ENCODE measurements around the gene EARS2. TPM values are rescaled to one million over a fixed set of nuclear protein-coding genes. Genes with fewer than 3 reads are reported as not detected.
"Not testable (repeated sequence)": the region's sequence is repeated elsewhere in the genome, so short reads cannot be mapped to it uniquely, and the experiment has no call there.

The EARS2 gene
- total RNA-seq, 2 donors from 2014 or later = 12.5 to 13.4 TPM

DNA sequence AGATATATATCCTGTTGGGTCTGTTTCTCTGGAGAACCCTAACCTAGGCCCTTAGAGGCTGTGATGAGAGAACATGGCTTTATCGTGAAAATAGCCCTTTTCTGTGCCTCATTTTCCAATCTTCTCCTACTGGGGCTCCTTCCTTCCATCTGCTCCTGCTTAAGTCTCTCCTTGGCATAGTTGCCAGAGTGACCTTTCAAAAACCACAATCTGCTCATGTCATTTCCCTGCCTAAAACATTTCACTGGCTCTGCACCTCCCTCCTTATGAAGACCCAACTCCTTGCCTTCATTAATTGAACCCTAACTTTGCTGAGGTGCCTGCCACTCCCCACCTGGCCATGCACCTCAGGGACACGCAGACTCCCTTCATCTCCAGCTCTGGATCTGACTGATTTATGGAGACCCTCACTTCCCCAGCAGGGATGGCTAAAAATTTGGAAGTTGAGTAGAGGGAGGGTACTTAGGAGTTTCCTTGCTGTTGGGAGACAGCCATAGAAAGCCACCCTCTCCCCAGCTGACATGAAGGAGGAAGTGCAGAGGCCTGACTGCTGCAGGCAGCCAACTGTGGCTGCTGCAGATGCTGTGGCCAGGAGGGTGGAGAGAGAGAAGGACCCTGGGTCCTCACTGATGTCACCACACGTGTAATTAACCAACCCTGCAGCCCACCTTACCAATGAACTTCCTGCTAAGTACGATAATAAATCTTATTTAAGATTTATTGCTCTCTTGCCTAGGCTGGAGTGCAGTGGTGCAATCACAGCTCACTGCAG is 40.6 kb downstream of the EARS2 start:
- no peak for ATAC-seq (replicated peaks in 1 of 2)
- Mint-ChIP-seq H3K36me3 (ENCODE audit: insufficient read depth in 2 of 2) (peaks cover 0 to 6% of the 10 kb centered on the region in 2 donors), H3K27me3 (ENCODE audit: low read depth) (no peaks in the 10 kb centered on the region), H3K9me3 (no peaks in the 10 kb centered on the region), H3K4me3 (no peak overlapping the region), H3K27ac (no peak overlapping the region), H3K4me1 (ENCODE audit: low read depth) (peaks cover 27% of the 10 kb centered on the region)
- DNase-seq = no peak

DNA sequence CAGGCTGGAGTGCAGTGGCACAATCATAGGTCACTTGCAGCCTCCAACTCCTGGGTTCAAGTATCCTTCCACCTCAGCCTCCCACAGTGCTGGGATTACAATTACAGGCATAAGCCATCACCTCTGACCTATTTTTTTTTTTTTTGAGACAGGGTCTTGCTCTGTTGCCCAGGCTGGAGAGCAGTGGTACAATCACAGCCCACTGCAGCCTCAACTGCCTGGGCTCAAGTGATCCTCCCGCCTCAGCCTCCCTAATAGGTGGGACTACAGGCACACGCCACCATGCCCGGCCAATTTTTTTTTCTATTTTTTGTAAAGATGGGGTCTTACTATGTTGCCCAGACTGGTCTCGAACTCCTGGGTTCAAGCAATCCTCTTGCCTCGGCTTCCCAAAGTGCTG is 41.3 kb downstream of the EARS2 start:
- H3K4me3 Mint-ChIP-seq = peak overlapping the region in 1 of 2 donors; percentile 2
- no peak for ATAC-seq (replicated peaks in 1 of 2)
- H3K27ac Mint-ChIP-seq = no peak overlapping the region
- H3K36me3 Mint-ChIP-seq (ENCODE audit: insufficient read depth in 2 of 2) = peaks cover 0 to 4% of the 10 kb centered on the region in 2 donors
- H3K27me3 Mint-ChIP-seq (ENCODE audit: low read depth) = no peaks in the 10 kb centered on the region
- no peak for DNase-seq
- H3K4me1 Mint-ChIP-seq (ENCODE audit: low read depth) = peaks cover 27% of the 10 kb centered on the region
- no peaks in the 10 kb centered on the region for H3K9me3 Mint-ChIP-seq

DNA sequence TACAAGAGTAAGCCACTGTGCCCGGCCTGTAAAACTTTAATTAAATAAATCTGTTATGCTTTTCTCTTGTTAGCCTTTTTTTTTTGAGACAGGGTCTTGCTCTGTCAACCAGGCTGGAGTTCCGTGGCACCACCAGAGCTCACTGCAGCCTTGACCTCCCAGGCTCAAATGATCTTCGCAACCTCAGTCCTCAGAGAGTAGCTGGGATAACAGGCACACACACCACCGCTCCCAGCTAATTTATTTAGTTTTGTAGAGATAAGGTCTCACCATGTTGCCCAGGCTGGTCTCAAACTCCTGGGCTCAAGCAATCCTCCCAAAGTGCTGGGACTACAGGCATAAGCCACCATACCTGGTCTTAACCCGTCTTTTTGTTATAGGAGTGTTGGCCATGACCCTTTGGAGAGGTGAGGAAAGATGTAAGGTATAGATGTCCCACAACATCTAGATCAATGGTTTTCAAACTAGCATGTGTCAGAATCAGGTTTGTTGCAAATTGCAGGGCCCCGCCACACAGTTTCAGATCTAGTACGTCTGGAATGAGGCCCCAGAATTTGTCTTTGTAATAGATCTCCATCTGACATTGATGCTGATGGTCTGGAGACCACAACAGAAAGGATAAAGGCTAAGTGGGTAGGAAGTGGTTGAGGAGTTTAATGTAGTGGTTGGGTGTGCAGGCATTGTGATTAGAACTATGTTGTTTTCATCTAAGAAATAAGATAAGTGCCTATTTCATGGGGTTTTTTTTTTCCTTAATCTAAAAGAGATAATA is 42.6 kb downstream of the EARS2 start:
- Mint-ChIP-seq H3K27ac (no peak overlapping the region), H3K4me3 (peak overlapping the region; percentile 4 to 36)

DNA sequence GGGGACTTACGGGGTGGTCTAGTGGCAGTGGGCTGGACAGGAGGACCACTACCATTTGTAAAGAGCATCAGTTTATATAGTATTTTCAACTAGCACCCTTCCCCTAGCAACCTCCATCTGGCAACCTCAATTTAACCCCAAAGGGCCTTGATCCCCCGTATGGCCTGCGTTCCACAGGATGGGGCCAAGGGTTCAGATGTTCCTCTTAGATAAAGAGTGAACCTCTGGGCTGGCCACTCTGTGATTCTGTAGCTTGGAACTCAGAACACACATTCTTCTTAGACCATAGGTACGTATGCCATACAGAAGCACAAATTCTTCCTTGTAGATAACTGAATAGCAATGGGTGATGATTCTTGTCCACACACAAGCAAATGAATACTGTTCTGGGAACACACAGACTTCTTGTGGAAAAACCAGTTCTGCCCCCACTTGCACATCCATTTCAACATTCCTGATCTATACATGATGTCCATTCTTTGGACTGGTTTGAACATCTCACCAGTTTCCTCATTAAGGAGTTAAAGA is 44.9 kb downstream of the EARS2 start:
- Mint-ChIP-seq H3K4me1 (ENCODE audit: low read depth) (peaks cover 43% of the 10 kb centered on the region), H3K4me3 (no peak overlapping the region), H3K27ac (no peak overlapping the region), H3K27me3 (ENCODE audit: low read depth) (no peaks in the 10 kb centered on the region), H3K36me3 (ENCODE audit: insufficient read depth in 2 of 2) (peaks cover 8 to 10% of the 10 kb centered on the region in 2 donors), H3K9me3 (peaks cover 0 to 4% of the 10 kb centered on the region in 2 donors)
- DNase-seq (no peak), ATAC-seq (replicated peaks in 1 of 2) (no peak)

More for the DNA sequence above, 42.6 kb downstream of the EARS2 start:
- H3K27me3 Mint-ChIP-seq (ENCODE audit: low read depth) = no peaks in the 10 kb centered on the region
- DNase-seq (peak; percentile 29 to 48), ATAC-seq (replicated peaks in 1 of 2) (peak; percentile 26 to 41)
- peaks cover 27% of the 10 kb centered on the region for H3K4me1 Mint-ChIP-seq (ENCODE audit: low read depth)
- H3K9me3 Mint-ChIP-seq = no peaks in the 10 kb centered on the region
- H3K36me3 Mint-ChIP-seq (ENCODE audit: insufficient read depth in 2 of 2) = peaks cover 4 to 7% of the 10 kb centered on the region in 2 donors

DNA sequence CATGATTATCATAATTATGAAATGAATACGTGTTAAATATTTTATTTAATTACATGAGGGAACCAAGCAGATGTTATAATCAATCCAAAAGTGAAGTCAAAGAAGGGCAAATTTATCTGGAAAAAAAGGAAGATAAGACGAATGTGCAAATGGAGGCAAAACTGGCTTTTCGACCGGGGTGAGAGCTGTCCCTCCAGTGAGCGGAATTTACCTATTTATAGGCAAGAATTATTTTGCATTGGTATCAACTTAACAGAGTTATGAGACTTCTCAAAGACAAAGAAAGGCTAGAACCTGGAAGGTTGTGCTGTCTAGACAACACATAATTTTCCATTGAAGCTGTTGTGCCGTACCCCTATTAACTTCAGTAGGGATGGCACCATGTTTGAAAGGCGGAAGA is 45.4 kb downstream of the EARS2 start:
- no peaks in the 10 kb centered on the region for H3K27me3 Mint-ChIP-seq (ENCODE audit: low read depth)
- H3K27ac Mint-ChIP-seq = no peak overlapping the region
- H3K9me3 Mint-ChIP-seq = peaks cover 0 to 4% of the 10 kb centered on the region in 2 donors
- H3K4me3 Mint-ChIP-seq = peak overlapping the region; percentile 48 to 92
- DNase-seq (no peak), ATAC-seq (replicated peaks in 1 of 2) (no peak)
- H3K4me1 Mint-ChIP-seq (ENCODE audit: low read depth) = peaks cover 48% of the 10 kb centered on the region
- peaks cover 10% of the 10 kb centered on the region in 2 donors for H3K36me3 Mint-ChIP-seq (ENCODE audit: insufficient read depth in 2 of 2)

DNA sequence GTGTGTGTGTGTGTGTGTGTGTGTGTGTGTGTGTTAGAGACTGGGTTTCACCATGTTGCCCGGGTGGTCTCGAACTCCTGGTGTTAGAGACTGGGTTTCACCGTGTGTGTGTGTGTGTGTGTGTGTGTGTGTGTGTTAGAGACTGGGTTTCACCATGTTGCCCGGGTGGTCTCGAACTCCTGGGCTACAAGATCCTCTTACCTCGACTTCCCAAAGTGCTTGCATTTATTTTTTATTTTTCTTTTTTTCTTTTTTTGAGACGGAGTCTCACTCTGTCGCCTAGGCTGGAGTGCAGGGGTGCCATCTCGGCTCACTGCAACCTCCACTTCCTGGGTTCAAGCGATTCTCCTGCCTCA is 46.3 kb downstream of the EARS2 start:
- H3K27me3 Mint-ChIP-seq (ENCODE audit: low read depth); DNase-seq; ATAC-seq (replicated peaks in 1 of 2); H3K9me3 Mint-ChIP-seq: not testable (repeated sequence)
- Mint-ChIP-seq H3K27ac (peak overlapping the region; percentile 54), H3K4me1 (ENCODE audit: low read depth) (peaks cover 48% of the 10 kb centered on the region), H3K36me3 (ENCODE audit: insufficient read depth in 2 of 2) (peaks cover 10 to 12% of the 10 kb centered on the region in 2 donors), H3K4me3 (peak overlapping the region; percentile 85 to 92)

DNA sequence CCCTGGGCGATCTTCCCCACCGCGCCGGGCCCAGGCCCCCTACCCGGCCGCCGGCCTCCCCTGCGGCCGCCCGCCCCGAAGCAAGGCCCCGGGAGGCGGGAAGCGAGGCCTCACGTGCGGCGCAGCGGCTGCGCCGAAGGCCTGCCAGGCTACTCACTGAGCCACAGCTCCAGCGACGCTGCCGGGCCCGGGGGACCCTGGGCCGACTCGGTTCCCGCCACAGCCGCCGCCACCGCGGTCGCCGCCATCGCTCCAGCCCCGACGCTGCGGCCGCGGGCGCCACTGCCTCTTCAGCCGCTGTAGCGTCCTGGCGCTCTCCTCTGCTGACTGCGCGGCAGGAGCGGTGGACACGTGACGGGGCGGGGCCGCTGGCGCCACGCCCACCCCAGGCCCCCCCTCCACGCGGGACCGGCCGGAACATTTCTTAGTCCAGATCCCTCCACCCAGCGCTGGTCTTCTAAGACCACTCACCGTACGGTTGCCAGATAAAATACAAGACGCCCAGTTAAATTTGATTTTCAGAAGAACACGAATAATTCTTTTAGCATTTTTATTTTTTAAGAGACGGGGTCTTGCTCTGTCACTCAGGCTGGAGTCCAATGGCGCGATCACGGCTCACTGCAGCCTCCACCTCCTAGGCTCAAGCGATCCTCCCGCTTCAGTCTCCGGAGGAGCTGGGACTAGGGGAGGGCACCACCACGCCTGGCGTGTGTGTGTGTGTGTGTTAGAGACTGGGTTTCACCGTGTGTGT is 46.8 kb downstream of the EARS2 start, which contains the start of gene GGA2:
Gene GGA2, minus strand, starts transcription at position 331 of the 751 bp plus-strand sequence. Its CDS starts 83 bp downstream, at position 248.
- Mint-ChIP-seq H3K27ac (peak within 1 kb of the TSS; percentile 54), H3K36me3 (ENCODE audit: insufficient read depth in 2 of 2) (peaks cover 10 to 12% of the 10 kb centered on the region in 2 donors), H3K9me3 (peaks cover 0 to 4% of the 10 kb centered on the region in 2 donors), H3K4me1 (ENCODE audit: low read depth) (peaks cover 48% of the 10 kb centered on the region), H3K4me3 (peak within 1 kb of the TSS; percentile 92 to 95), H3K27me3 (ENCODE audit: low read depth) (no peaks in the 10 kb centered on the region)
- DNase-seq (peak; percentile 84 to 87), ATAC-seq (replicated peaks in 1 of 2) (peak; percentile 94 to 95)

DNA sequence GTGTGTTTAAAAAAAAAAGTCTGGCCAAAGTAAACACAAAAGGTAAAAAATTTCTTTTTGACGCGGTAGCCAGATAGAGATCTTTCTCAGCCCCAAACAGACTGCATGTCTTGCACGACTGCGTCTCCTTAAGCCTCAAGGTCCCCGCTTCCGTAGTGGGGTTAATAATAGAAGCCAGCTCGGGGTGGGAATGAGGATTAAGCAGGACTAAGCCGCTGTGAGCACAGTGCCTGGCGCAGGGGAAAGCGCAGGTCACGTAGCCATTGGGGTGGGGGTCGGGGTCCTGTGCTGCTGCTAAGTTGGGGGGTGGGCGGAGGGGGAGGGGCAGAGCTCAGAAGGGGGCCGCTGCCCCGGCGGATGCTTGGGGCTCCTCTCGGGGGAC is 47.4 kb downstream of the EARS2 start:
- ATAC-seq (replicated peaks in 1 of 2) (peak; percentile 8 to 12), DNase-seq (peak; percentile 26 to 35)
- H3K36me3 Mint-ChIP-seq (ENCODE audit: insufficient read depth in 2 of 2) = peaks cover 10 to 12% of the 10 kb centered on the region in 2 donors
- no peaks in the 10 kb centered on the region for H3K27me3 Mint-ChIP-seq (ENCODE audit: low read depth)
- H3K4me3 Mint-ChIP-seq = peak overlapping the region; percentile 92 to 95
- peaks cover 0 to 4% of the 10 kb centered on the region in 2 donors for H3K9me3 Mint-ChIP-seq
- H3K4me1 Mint-ChIP-seq (ENCODE audit: low read depth) = peaks cover 48% of the 10 kb centered on the region
- peak overlapping the region; percentile 54 for H3K27ac Mint-ChIP-seq

DNA sequence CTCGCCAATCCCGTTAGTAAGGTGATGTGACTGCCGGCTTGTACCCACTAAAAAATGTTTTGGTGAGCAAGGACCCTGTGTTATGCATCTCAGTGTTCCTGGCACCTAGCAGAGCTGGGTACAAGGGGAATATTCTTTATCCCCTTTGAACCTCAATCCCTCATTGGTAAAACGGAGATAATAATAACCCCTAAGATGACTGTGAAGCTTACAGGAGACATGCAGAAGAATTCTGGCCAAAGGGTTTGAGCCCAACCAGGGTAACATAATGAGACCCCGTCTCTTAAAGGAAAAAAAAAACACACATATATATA is 47.8 kb downstream of the EARS2 start:
- no peak for DNase-seq
- no peak for ATAC-seq (replicated peaks in 1 of 2)
- no peaks in the 10 kb centered on the region for H3K27me3 Mint-ChIP-seq (ENCODE audit: low read depth)
- peaks cover 10 to 12% of the 10 kb centered on the region in 2 donors for H3K36me3 Mint-ChIP-seq (ENCODE audit: insufficient read depth in 2 of 2)
- peaks cover 48% of the 10 kb centered on the region for H3K4me1 Mint-ChIP-seq (ENCODE audit: low read depth)
- H3K4me3 Mint-ChIP-seq = peak overlapping the region; percentile 92 to 95
- peaks cover 0 to 4% of the 10 kb centered on the region in 2 donors for H3K9me3 Mint-ChIP-seq
- H3K27ac Mint-ChIP-seq = peak overlapping the region; percentile 54

DNA sequence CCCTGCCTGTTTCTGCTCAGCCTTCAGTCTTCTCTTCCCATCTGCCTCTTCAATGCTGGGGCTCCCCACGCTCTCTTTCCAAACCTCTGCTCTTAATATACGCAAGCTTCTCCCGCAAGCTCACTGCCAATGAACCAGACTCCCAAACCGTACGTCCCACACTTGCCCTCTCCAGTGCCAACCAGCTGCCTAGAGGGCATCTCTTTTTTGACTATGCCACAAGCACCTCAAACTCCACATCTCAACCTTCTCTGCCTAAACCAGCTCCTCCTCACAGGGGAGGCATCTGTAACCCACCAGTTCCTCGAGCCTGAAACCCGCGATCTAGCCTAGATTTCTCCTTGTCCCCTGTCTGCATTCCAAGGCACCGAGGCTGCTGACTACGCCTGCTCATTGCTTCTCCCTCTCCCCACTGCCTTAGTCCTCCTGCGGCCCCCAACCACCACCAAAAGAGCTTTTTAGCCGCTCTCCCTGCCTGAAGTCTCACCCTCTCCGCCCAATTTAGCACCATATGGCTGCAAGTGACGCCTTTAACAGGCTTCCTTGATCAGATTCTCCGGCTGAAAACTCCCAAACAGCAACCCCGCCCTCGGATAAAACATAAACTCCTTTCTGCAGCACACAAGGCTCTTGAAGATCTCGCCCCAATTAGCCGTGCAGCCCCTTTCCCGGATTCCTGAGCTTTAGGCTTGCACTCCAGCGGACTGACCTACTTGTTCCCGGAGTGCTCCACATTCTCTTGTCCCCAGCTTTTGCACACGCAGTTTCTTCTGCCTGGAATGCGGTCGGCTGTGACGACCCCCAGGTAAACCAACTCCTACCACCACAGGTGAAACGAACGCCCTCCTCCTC is 48.3 kb downstream of the EARS2 start:
- Mint-ChIP-seq H3K9me3 (peaks cover 0 to 4% of the 10 kb centered on the region in 2 donors), H3K4me1 (ENCODE audit: low read depth) (peaks cover 51% of the 10 kb centered on the region), H3K4me3 (peak overlapping the region; percentile 92 to 95), H3K27me3 (ENCODE audit: low read depth) (no peaks in the 10 kb centered on the region), H3K36me3 (ENCODE audit: insufficient read depth in 2 of 2) (peaks cover 10 to 12% of the 10 kb centered on the region in 2 donors), H3K27ac (peak overlapping the region; percentile 54)
- DNase-seq = no peak
- no peak for ATAC-seq (replicated peaks in 1 of 2)

DNA sequence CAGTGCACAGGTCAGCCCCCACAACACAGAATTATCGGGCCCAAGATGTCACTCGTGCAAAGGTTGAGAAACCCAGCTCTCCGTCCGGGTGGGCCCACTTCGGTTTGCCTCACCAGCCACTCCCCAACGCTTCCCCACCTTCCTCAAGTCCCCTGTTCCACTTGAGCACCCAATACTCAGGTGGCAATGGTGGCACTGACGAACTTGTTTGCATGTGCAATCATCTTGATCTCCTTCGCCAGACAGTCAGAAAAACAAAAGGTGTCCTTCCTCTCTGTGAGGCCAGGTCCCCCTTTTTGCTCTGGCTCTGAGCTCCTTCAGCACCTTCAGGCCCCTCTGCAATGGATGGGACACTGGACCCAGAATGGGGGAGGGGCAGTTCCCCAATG is 50.5 kb downstream of the EARS2 start:
- ATAC-seq (replicated peaks in 1 of 2) (no peak), DNase-seq (no peak)
- Mint-ChIP-seq H3K9me3 (peaks cover 0 to 4% of the 10 kb centered on the region in 2 donors), H3K27me3 (ENCODE audit: low read depth) (no peaks in the 10 kb centered on the region), H3K36me3 (ENCODE audit: insufficient read depth in 2 of 2) (peaks cover 10 to 12% of the 10 kb centered on the region in 2 donors), H3K27ac (no peak overlapping the region), H3K4me3 (peak overlapping the region; percentile 15 to 61), H3K4me1 (ENCODE audit: low read depth) (peaks cover 59% of the 10 kb centered on the region)

All from activated T-cell treated with anti-CD3 and anti-CD28 coated beads, Interleukin-2, amount 50 U/mL, for 72 hours (primary cell).